GM21619 (cell line): ENCODE data around the gene STX7.
A peak's percentile ranks its signal among the peaks of the same experiment; 100 is the strongest.

Source experiments
- ATAC-seq: cut with Tn5 transposase; IDR thresholded peaks from one replicate; pipeline ENCODE4 v1.9.1; 2021; ENCODE audit not compliant: unreplicated experiment

Gene STX7

GRCh38 chr6:132478674-132479073 is 34.2 kb downstream of the STX7 start:
- no peak for ATAC-seq

GRCh38 chr6:132478266-132478665 is 34.6 kb downstream of the STX7 start:
- ATAC-seq = no peak

DNA sequence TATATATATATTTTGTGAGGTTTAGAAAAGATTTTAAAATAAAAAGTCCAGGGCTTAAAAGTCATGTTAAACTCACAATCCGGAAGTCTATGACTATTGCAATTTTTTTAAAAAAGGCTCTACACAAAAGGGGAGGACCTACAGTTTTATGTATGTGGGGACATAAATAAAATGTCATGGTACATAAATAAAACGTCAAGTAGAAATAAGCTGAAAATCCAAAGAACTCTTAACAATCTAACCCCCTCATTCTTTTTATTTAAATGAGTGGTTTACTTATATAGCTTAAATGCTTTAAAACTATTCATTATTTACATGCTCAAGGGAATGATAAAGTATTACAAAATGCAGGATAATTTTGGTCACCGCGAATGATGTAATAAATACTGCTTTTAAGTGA is 36.2 kb downstream of the STX7 start:
- no peak for ATAC-seq

DNA sequence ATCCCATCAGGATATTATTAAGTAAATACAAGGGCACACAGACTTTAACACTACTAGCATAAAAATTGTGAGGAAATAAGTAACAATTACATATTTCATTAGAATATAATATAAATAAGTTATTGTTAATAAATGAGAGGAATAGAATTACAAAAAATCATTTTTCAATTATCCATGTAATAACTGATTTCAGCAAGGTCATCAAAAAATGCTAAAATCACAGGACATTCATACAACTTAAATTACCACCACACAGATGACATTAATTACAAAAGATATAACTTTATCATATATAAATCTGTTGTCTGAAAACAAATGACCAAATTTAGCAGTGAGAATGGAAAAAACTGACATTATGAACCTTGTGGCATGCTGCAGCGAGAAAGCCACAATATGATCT is 37.0 kb downstream of the STX7 start:
- ATAC-seq = no peak

DNA sequence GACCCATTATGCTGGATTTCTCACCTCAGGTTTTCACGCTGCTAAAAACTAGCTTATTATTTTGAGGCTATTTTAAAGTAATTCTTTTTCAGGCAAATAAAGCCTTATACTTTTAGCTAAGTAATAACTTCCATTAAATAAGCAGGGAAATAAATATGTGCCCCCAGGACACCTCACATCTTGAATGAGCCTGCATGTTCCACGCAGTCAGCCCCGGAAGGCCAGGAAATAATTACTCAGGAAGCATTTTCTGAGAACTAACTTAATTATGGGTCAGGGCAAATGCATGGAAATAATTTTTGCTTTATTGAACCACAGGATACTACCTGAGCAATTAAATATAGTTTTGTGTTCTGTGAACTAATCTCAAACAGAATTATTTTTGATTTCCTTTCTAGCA is 41.1 kb downstream of the STX7 start:
- no peak for ATAC-seq

- no peak for ATAC-seq
These were observed 46.0 kb downstream of the STX7 start for GRCh38 chr6:132466952-132467351.

GRCh38 chr6:132465530-132466485 is 47.1 kb downstream of the STX7 start:
- ATAC-seq = peak; percentile 74

- ATAC-seq = no peak
These were observed 48.2 kb downstream of the STX7 start for GRCh38 chr6:132464538-132465256.

DNA sequence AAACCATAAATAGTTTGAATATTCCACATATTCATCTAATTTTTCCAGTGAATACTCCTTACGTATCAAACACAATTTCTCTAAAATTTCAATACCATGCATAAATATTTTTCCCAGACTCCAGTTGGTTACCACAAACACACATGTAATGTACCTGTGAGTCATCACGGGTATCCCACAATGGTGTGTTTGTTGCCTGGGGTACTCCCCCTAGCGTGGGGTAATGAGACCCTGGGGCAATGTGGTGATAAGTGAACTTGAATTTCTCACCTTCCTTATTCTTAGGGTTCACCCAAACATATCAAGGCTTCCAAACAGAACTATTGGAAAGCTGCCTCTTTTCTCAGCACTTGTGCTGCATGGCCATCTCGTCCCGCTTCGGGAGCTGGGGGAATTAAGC is 51.0 kb downstream of the STX7 start:
- no peak for ATAC-seq

GRCh38 chr6:132459605-132459952 is 53.3 kb downstream of the STX7 start:
- no peak for ATAC-seq

- no peak for ATAC-seq
These were observed 53.9 kb downstream of the STX7 start for GRCh38 chr6:132458887-132459604.

GRCh38 chr6:132456700-132457143 is 56.2 kb downstream of the STX7 start:
- peak; percentile 93 for ATAC-seq

DNA sequence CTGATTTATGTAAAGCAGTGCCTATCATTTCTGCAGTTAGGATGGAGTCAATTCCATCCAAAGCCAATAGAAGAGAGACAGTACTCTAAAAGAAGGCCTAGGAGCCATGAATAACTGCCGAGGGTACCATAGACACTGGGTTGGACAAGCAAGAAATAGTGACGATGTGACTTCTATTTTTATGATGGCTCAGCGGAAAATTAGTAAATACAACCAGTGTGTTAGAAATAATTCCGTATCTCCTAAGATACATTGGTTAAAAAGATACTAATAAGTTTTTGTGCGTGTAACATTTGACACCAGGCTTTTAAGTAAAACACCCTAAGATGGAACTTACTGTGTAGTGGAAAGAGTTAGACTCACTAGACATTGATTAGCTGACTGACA is 66.1 kb downstream of the STX7 start:
- ATAC-seq = no peak

- ATAC-seq = no peak
These were observed 66.6 kb downstream of the STX7 start for GRCh38 chr6:132446141-132446854.

- ATAC-seq = no peak
These were observed 67.5 kb downstream of the STX7 start for GRCh38 chr6:132445201-132445951.

GRCh38 chr6:132443206-132443605 is 69.7 kb downstream of the STX7 start:
- no peak for ATAC-seq

DNA sequence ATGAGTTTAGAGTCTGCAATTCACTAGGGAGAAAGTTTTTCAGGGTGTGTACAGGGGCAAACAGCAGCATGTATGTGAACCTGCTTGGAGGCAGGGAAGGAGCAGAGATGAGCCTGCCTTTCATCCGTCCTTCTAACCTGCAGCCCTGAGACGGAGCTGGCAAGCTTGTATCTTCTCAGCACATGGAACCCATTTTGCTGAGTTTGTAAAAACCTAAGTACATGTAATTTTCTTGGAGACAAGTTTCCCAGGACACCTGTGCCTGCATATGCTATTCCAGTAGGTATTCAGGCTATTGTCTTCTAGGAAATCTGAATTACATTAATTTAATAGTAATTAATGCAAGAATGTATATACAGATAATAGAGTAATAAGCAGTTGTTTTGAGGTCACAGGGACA is 82.8 kb downstream of the STX7 start:
- no peak for ATAC-seq

- ATAC-seq = no peak
These were observed 87.7 kb downstream of the STX7 start for GRCh38 chr6:132425176-132425575.

- ATAC-seq = no peak
These were observed 89.1 kb downstream of the STX7 start for GRCh38 chr6:132423839-132424238.

DNA sequence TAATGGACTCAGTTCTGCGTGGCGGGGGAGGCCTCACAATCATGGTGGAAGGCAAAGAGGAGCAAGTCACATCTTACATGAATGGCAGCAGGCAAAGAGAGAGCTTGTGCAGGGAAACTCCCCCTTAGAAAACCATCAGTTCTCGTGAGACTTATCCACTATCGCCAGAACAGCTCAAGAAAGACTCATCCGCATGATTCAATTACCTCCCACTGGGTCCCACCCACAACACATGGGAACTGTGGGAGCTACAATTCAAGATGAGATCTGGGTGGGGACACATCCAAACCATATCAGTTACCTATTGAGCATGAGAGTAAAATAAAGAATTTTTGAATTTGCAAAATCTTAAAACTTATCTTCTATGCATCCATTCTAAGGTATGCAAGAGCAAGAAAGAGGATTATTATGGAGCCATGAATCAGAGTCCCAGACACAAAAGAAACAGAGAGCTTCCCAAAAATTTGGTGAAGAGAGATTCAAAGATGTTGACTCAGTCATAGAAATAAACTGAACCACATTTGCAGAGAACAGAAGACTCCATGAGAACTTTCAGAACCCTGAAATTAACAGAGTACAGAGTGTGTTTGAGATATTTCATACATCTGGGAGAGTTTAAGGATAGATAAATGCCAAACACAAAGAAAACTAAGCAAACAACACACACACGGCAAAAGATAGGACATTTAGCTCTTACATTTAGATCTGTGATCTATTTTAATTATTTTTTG is 94.5 kb downstream of the STX7 start:
- ATAC-seq = no peak
